Smooth muscle cell (in vitro differentiated cells): ENCODE measurements around the gene CDKN1C. TPM values are rescaled to one million over a fixed set of nuclear protein-coding genes. Genes with fewer than 3 reads are reported as not detected.

ENCODE experiments used
- DNase-seq: peaks from one replicate; lab custom pipeline; 2025; ENCODE audit not compliant: unreplicated experiment; lab: John Stamatoyannopoulos, UW
- H2AFZ ChIP-seq: fragments of 200-600 bp; sonication (generic); 2 replicates; pipeline ENCODE4 v1.6.0; 2016; ENCODE audit warnings: antibody characterized with exemption, low read depth, mild to moderate bottlenecking
- H3F3A ChIP-seq: fragments of 200-600 bp; sonication (generic); 2 replicates; pipeline ENCODE4 v1.6.0; 2017; ENCODE audit warnings: antibody characterized with exemption, low read depth
- H3K27ac ChIP-seq: fragments of 200-600 bp; sonication (generic); 2 replicates; pipeline ENCODE4 v1.5.1; 2016; ENCODE audit warnings: low read depth, mild to moderate bottlenecking
- H3K27me3 ChIP-seq: fragments of 200-600 bp; sonication (generic); 2 replicates; pipeline ENCODE4 v1.6.1; 2016; ENCODE audit warnings: low read depth, mild to moderate bottlenecking
- H3K36me3 ChIP-seq: fragments of 200-600 bp; sonication (generic); 2 replicates; pipeline ENCODE4 v1.5.1; 2016; ENCODE audit warnings: low read depth
- H3K4me1 ChIP-seq: fragments of 200-600 bp; sonication (generic); 2 replicates; pipeline ENCODE4 v1.5.1; 2016; ENCODE audit warnings: low read depth
- H3K4me2 ChIP-seq: fragments of 200-600 bp; sonication (generic); 2 replicates; pipeline ENCODE4 v1.6.0; 2016; ENCODE audit warnings: mild to moderate bottlenecking
- H3K4me3 ChIP-seq: fragments of 200-600 bp; sonication (generic); 2 replicates; pipeline ENCODE4 v1.5.1; 2016; ENCODE audit warnings: mild to moderate bottlenecking
- H3K79me2 ChIP-seq: fragments of 200-600 bp; sonication (generic); 2 replicates; pipeline ENCODE4 v1.6.0; 2016; ENCODE audit warnings: low read depth, mild to moderate bottlenecking
- H3K9ac ChIP-seq: fragments of 200-600 bp; sonication (generic); 2 replicates; pipeline ENCODE4 v1.6.0; 2016; ENCODE audit warnings: low read depth
- H3K9me3 ChIP-seq: fragments of 200-600 bp; sonication (generic); replicated peaks from 2 replicates; pipeline ENCODE4 v1.5.1; 2016; ENCODE audit warnings: low read depth
- H4K20me1 ChIP-seq: fragments of 200-600 bp; sonication (generic); 2 replicates; pipeline ENCODE4 v1.6.0; 2016; ENCODE audit warnings: low read depth
- WGBS: methylation state at CpG from one replicate; pipeline ENCODE4 v1.1.7; 2016; ENCODE audit warnings: low lambda C conversion rate; 5-methylcytosine and 5-hydroxymethylcytosine counted together
- polyA plus RNA-seq: library from polyadenylated mRNA; unstranded; fragments of >200 nt; fragmentation: Nextera tagmentation; extraction: Ambion mirVana; gene quantifications from 2 replicates; pipeline ENCODE4 v1.2.1, GENCODE V29; 2016
- total RNA-seq: library from RNA; depleted of rRNA; stranded (reverse); fragments of >200 nt; gene quantifications from 2 replicates; pipeline ENCODE4 v1.2.3, GENCODE V29; 2014
- TF ChIP-seq, protein P1 (sequence below): fragments of 200-600 bp; sonication (generic); IDR thresholded peaks from 2 replicates; pipeline ENCODE4 v1.5.1; 2017; ENCODE audit warnings: borderline replicate concordance, mild to moderate bottlenecking, antibody characterized with exemption; ENCODE audit not compliant: insufficient read depth, poor library complexity, severe bottlenecking

Gene CDKN1C
- total and polyA plus RNA-seq, 2 experiments from 2014 or later = 171 to 392 TPM

GRCh38 chr11:2916114-2916891 lies 30.7 kb upstream of the CDKN1C start:
- no peak overlapping the region for H2AFZ ChIP-seq
- H3K4me3 ChIP-seq = no peak overlapping the region
- no peak for DNase-seq
- H3K27ac ChIP-seq = no peak overlapping the region
- H3F3A ChIP-seq = no peaks in the 10 kb centered on the region
- no peaks in the 10 kb centered on the region for H3K27me3 ChIP-seq
- TF ChIP-seq, protein P1, sequence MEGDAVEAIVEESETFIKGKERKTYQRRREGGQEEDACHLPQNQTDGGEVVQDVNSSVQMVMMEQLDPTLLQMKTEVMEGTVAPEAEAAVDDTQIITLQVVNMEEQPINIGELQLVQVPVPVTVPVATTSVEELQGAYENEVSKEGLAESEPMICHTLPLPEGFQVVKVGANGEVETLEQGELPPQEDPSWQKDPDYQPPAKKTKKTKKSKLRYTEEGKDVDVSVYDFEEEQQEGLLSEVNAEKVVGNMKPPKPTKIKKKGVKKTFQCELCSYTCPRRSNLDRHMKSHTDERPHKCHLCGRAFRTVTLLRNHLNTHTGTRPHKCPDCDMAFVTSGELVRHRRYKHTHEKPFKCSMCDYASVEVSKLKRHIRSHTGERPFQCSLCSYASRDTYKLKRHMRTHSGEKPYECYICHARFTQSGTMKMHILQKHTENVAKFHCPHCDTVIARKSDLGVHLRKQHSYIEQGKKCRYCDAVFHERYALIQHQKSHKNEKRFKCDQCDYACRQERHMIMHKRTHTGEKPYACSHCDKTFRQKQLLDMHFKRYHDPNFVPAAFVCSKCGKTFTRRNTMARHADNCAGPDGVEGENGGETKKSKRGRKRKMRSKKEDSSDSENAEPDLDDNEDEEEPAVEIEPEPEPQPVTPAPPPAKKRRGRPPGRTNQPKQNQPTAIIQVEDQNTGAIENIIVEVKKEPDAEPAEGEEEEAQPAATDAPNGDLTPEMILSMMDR = no peak
- no peaks in the 10 kb centered on the region for H3K9me3 ChIP-seq
- H3K36me3 ChIP-seq = no peaks in the 10 kb centered on the region
- H3K9ac ChIP-seq = no peak overlapping the region
- no peaks in the 10 kb centered on the region for H4K20me1 ChIP-seq
- H3K4me2 ChIP-seq = no peak overlapping the region
- no peaks in the 10 kb centered on the region for H3K79me2 ChIP-seq
- 88% methylated on average over 20 of the region's 20 CpGs for WGBS
- H3K4me1 ChIP-seq = peaks cover 13% of the 10 kb centered on the region

DNA sequence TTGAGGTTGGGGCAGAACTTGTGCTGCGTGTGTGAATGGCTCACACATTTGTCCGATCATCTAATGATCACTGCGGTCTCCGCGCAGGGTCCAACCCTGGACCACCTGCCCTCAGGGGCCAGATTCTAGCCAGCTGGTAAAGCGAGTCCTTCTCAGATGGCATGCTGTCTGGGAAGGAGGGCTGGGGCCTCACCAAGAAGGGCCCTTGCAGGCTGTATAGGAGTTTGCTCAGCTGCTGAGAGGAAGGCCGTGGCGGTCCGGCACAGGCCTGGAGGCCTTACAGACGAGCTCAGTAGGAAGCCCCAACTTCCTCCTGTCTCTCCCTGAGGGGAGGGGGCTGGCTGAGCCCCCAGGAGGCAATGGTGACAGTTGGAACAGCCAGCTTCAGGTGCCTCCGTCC lies 29.9 kb upstream of the CDKN1C start:
- H3K4me1 ChIP-seq = peaks cover 13% of the 10 kb centered on the region
- no peak overlapping the region for H2AFZ ChIP-seq
- H3K27ac ChIP-seq = no peak overlapping the region
- no peak for DNase-seq
- WGBS = 95% methylated on average over 11 of the region's 11 CpGs
- no peaks in the 10 kb centered on the region for H3K27me3 ChIP-seq
- H3F3A ChIP-seq = no peaks in the 10 kb centered on the region
- H3K79me2 ChIP-seq = no peaks in the 10 kb centered on the region
- no peaks in the 10 kb centered on the region for H4K20me1 ChIP-seq
- no peaks in the 10 kb centered on the region for H3K9me3 ChIP-seq
- no peak overlapping the region for H3K4me2 ChIP-seq
- TF ChIP-seq, protein P1 = no peak
- H3K9ac ChIP-seq = no peak overlapping the region
- H3K36me3 ChIP-seq = no peaks in the 10 kb centered on the region
- no peak overlapping the region for H3K4me3 ChIP-seq

DNA sequence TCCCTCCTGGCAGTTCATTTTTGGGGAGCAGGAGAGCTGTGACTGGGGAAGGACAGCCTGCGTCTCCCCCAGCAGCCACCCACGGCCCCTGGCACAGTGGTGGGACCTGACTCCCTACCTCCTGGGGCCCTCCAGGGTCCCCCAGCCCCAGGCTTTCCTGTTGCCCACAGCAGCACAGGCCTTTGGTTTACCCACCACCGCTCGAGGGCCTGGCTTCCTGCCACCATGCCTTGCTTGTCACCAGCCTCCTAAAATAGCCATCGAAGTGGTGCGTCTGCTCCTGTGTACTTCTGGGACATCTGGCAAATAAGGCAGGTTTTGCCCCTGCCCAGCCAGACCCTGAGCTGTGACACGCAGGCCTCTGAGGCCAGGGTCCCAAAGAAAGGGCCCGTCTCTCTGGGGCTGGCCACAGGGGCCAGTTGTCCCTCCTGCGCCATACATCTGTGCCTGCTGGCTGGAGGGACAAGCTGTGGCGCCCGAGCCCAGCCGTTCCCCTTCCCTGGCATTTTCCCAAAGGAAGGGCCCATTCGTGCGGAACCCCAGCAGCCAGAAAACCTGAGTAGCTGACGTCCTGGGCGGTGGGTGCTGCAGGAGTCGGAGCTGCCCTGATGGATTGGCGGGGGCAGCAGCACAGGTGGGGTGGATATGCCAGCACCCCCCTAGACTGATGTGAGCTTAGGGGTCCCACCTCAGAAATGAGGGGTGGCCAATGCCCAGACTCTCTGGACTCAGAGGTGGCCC lies 29.1 kb upstream of the CDKN1C start:
- H3K4me2 ChIP-seq = no peak overlapping the region
- H3K9me3 ChIP-seq = no peaks in the 10 kb centered on the region
- no peak overlapping the region for H3K4me3 ChIP-seq
- H3F3A ChIP-seq = no peaks in the 10 kb centered on the region
- no peak overlapping the region for H2AFZ ChIP-seq
- no peaks in the 10 kb centered on the region for H3K79me2 ChIP-seq
- H3K36me3 ChIP-seq = no peaks in the 10 kb centered on the region
- no peak overlapping the region for H3K27ac ChIP-seq
- TF ChIP-seq, protein P1 = no peak
- WGBS = 94% methylated on average over 18 of the region's 18 CpGs
- DNase-seq = no peak
- peaks cover 13% of the 10 kb centered on the region for H3K4me1 ChIP-seq
- H4K20me1 ChIP-seq = no peaks in the 10 kb centered on the region
- H3K9ac ChIP-seq = no peak overlapping the region
- H3K27me3 ChIP-seq = no peaks in the 10 kb centered on the region
